IPS-18a (cell line): ENCODE measurements around the gene PRKCG.
A peak's percentile ranks its signal among the peaks of the same experiment; 100 is the strongest.

Experiments used
- H3K27ac ChIP-seq: one replicate; pipeline ENCODE4 v1.5.1; 2013; ENCODE audit warnings: low read length
- H3K27me3 ChIP-seq: one replicate; pipeline ENCODE4 v1.6.1; 2013; ENCODE audit warnings: mild to moderate bottlenecking, low read length; ENCODE audit not compliant: control insufficient read depth, insufficient read depth
- H3K36me3 ChIP-seq: one replicate; pipeline ENCODE4 v1.6.1; 2013; ENCODE audit warnings: low read depth, low read length; ENCODE audit not compliant: control insufficient read depth
- H3K4me1 ChIP-seq: one replicate; pipeline ENCODE4 v1.6.1; 2013; ENCODE audit warnings: low read depth, low read length; ENCODE audit not compliant: control insufficient read depth
- H3K4me3 ChIP-seq: one replicate; pipeline ENCODE4 v1.5.1; 2013; ENCODE audit warnings: low read length
- H3K9ac ChIP-seq: one replicate; pipeline ENCODE4 v1.6.1; 2013; ENCODE audit warnings: mild to moderate bottlenecking, low read length, moderate library complexity
- H3K9me3 ChIP-seq: one replicate; pipeline ENCODE4 v1.6.1; 2013; ENCODE audit warnings: low read depth, low read length; ENCODE audit not compliant: control insufficient read depth

Gene PRKCG

DNA sequence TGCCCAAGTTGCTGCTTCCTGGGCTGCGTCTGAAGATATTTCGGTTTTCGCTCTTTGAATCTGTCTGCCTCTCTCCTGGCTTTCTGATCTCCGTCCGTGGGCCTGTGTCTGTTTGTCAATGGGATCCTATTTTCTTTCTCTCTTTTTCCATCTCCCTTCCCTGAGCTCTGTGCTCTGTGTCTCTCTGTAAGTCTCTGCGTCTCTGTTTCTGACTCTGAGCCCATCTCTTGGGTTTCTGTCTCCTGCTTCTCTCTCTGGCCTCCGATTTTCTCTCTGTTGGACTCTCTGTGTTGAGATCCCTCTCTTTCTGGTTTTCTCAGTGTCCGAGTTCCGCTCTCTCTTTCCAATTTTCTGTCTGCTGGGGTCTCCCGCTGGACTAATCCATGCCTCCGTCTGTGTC lies 1.7 kb downstream of the PRKCG start:
- no peaks in the 10 kb centered on the region for H3K9me3 ChIP-seq
- peaks cover 23% of the 10 kb centered on the region for H3K4me1 ChIP-seq
- H3K4me3 ChIP-seq: peak overlapping the region; percentile 67
- H3K36me3 ChIP-seq: no peaks in the 10 kb centered on the region
- H3K27me3 ChIP-seq: peaks cover 42% of the 10 kb centered on the region
- H3K9ac ChIP-seq: no peak overlapping the region
- H3K27ac ChIP-seq: no peak overlapping the region

DNA sequence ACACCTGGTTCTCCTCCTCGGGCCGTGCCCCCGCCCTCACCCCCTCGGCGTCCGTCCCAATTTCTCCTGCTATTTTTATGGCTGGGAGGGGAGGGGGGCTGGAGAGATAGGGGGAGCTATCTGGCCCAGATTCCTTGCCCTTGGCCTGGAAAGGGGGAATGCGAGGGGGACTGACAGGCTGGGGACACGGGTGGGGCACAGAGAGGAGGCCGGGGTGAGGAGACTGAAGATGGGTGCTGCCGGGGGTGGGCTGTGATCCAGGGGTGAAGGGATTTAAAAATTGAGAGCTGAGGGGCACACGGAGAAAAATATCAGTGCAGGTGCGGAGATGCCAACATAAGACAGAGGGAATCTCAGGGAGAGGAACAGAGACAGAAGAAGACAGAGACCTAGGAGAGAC lies 2.3 kb downstream of the PRKCG start:
- no peaks in the 10 kb centered on the region for H3K9me3 ChIP-seq
- H3K9ac ChIP-seq: no peak overlapping the region
- H3K4me3 ChIP-seq: peak overlapping the region; percentile 67
- H3K27ac ChIP-seq: no peak overlapping the region
- H3K36me3 ChIP-seq: no peaks in the 10 kb centered on the region
- H3K27me3 ChIP-seq: peaks cover 42% of the 10 kb centered on the region
- peaks cover 23% of the 10 kb centered on the region for H3K4me1 ChIP-seq

DNA sequence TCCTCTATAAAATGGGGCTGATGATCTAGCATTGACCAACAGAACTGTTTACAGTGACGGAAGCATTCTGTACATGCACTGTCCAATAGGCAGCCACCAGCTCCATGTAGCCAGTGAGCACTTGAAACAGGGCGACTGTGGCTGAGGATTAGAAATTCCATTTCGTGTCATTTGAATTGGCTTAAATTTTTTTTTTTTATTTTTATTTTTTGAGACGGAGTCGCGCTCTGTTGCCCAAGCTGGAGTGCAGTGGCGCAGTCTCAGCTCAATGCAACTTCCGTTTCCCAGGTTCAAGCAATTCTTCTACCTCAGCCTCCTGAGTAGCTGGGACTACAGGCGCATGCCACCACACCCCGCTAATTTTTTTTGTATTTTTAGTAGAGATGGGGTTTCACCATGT lies 3.0 kb downstream of the PRKCG start:
- no peak overlapping the region for H3K9ac ChIP-seq
- peaks cover 21% of the 10 kb centered on the region for H3K4me1 ChIP-seq
- no peak overlapping the region for H3K4me3 ChIP-seq
- H3K9me3 ChIP-seq: no peaks in the 10 kb centered on the region
- H3K27ac ChIP-seq: no peak overlapping the region
- peaks cover 38% of the 10 kb centered on the region for H3K27me3 ChIP-seq
- no peaks in the 10 kb centered on the region for H3K36me3 ChIP-seq

DNA sequence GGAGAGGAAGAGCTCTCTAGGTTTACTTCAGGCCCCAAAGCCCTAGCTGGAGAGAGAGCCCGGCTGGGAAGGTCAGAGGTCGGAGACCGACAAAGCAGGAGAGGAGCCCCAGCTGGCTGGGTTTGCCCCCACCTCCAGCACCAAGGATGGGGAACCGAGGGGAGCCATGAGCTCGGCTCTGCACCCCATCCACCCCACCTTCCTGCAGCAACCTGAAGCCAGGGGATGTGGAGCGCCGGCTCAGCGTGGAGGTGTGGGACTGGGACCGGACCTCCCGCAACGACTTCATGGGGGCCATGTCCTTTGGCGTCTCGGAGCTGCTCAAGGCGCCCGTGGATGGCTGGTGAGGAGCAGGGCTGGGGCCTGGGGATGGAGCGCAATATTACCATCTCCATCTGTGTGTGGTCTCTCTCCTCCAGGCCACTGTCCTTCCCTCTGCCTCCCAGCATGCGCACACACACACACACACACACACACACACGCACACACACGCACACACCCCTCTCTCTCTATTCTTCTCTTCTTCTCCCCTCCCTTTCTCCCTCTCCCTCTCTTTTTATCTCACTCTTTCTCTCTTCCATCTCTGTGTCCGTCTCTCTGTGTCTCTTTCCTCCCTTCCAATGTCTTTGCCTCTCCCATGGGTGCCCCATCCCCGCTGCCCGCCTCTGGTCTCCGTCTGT lies 10.4 kb downstream of the PRKCG start:
- no peaks in the 10 kb centered on the region for H3K36me3 ChIP-seq
- H3K4me3 ChIP-seq: no peak overlapping the region
- H3K9ac ChIP-seq: no peak overlapping the region
- no peaks in the 10 kb centered on the region for H3K9me3 ChIP-seq
- peaks cover 11% of the 10 kb centered on the region for H3K4me1 ChIP-seq
- peaks cover 3% of the 10 kb centered on the region for H3K27me3 ChIP-seq
- no peak overlapping the region for H3K27ac ChIP-seq

DNA sequence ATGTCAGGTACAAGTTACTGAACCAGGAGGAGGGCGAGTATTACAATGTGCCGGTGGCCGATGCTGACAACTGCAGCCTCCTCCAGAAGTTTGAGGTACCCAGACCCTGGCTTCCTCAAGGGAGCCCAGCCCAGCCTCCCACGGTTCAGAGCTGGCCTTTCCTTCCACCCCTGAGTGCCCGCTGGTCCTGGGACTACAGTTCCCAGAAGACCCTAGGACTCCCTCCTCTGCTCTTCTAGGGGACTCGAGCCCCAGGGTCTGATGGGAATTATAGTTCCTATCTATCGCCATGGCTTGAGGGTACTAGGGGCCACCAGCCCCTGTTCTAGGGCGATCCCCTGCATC lies 11.0 kb downstream of the PRKCG start:
- Histone ChIP-seq H3K36me3 (no peaks in the 10 kb centered on the region), H3K27ac (no peak overlapping the region), H3K4me1 (peaks cover 15% of the 10 kb centered on the region), H3K27me3 (peaks cover 8% of the 10 kb centered on the region), H3K9me3 (no peaks in the 10 kb centered on the region), H3K9ac (no peak overlapping the region), H3K4me3 (no peak overlapping the region)

DNA sequence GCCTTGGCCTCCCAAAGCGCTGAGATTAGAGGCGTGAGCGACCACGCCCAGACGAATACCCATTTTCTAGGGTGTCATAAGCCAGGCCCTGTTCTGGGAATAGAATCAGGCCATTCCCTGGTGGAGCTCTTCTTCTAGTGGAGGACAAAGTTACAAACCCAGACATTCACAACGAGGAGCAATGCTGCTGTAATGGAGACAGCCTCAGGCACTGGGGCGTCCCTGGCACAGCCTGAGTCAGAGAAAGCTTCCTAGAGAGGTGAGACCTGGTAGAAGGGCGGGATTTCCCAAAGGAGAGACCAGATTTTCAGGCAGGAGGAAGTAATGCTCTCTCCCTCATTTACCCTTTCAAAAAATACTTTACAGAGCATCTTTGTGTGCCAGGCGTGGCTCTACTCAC lies 12.7 kb downstream of the PRKCG start:
- H3K4me3 ChIP-seq: no peak overlapping the region
- no peak overlapping the region for H3K27ac ChIP-seq
- no peaks in the 10 kb centered on the region for H3K9me3 ChIP-seq
- no peaks in the 10 kb centered on the region for H3K36me3 ChIP-seq
- H3K4me1 ChIP-seq: peaks cover 18% of the 10 kb centered on the region
- no peak overlapping the region for H3K9ac ChIP-seq
- H3K27me3 ChIP-seq: peaks cover 10% of the 10 kb centered on the region

DNA sequence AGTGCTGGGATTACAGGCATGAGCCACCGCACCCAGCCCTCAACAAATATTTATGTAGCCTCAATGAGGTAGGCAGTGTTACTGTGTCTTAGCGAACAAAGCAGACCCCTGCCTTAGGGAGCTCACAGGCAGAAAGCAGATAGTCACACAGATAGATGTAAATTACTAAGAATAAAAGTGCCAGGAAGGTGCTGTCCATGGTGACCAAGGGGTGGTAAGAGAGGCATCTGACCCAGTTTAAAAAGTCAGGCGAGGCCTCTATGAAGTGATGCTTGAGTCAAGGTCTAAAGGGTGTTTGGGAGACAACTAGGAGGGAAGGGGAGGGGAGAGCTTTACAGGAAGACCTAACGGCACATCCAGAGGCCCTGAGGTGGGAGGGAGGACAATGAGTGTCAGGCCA lies 14.7 kb downstream of the PRKCG start:
- no peak overlapping the region for H3K4me3 ChIP-seq
- H3K27me3 ChIP-seq: peaks cover 10% of the 10 kb centered on the region
- no peaks in the 10 kb centered on the region for H3K36me3 ChIP-seq
- peaks cover 18% of the 10 kb centered on the region for H3K4me1 ChIP-seq
- no peak overlapping the region for H3K27ac ChIP-seq
- H3K9me3 ChIP-seq: no peaks in the 10 kb centered on the region
- H3K9ac ChIP-seq: no peak overlapping the region

DNA sequence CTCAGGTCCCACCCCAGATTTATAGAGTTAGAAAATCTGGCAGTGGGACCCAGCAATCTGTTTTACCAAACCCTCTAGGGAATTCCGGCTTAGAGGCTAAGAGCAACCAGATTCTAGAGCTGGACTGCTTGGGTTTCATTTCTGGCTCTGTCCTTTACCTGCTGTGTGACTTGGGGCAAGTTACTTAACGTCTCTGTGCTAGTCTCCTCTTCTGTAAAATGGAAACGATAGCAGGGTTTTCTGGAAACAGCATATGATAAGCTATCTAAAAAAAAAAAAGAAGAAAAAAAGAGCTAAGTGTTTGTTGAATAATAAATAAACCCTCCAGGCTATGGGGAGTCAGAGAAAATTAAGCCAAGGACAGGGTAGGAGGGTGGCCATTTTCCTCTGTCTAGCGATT lies 15.5 kb downstream of the PRKCG start:
- Histone ChIP-seq H3K9me3 (no peaks in the 10 kb centered on the region), H3K4me1 (peaks cover 18% of the 10 kb centered on the region), H3K27ac (no peak overlapping the region), H3K9ac (no peak overlapping the region), H3K36me3 (no peaks in the 10 kb centered on the region), H3K4me3 (no peak overlapping the region), H3K27me3 (peaks cover 10% of the 10 kb centered on the region)

DNA sequence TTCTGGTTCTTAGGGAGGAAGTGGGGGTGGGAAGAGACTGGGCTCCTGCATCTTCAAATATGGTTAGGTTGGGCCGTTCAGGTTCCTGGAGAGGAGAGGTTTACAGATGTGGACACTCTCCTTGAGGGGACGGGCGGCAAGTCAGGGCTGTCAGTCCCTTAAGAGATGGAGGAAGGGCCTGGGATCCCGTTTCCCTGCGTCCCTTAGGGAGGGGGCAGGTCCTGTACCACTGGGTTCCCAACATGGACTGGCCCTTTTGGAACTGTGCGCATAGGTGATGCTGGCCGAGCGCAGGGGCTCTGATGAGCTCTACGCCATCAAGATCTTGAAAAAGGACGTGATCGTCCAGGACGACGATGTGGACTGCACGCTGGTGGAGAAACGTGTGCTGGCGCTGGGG lies 16.2 kb downstream of the PRKCG start:
- Histone ChIP-seq H3K9ac (peak overlapping the region; percentile 52), H3K4me3 (peak overlapping the region; percentile 71)

DNA sequence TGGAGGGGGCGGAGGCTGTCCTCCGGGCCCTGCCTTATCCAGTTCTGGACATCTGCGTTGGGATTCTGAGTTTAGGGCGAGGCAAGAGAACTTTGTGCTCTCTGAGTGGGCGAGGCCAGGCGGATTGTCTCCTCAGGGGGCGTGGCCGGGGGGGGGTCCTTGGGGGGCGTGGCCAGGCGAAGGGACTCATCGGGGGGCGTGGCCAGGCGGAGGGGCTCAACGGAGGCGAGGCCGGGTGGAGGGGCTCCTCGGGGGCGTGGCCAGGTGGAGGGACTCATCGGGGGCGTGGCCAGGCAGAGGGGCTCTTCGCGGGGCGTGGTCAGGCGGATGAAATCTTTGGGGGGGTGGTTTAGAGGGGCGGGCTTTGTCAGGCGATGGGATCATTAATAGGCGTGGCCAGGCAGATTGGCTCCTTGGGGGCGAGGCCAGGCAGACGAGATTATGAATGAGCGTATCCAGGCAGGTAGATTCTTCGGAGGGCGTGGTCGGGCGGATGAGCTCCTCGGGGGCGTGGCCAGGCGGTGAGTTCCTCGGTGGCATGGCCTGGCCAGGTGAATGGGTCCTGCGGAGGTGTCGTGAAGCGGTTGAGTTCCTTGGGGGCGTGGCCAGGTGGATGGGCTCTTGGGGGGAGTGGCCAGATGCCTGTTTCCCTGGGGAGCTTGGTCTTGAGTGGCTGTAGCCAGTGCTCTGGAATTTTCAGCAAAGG lies 16.8 kb downstream of the PRKCG start:
- no peaks in the 10 kb centered on the region for H3K9me3 ChIP-seq
- peak overlapping the region; percentile 71 for H3K4me3 ChIP-seq
- H3K27ac ChIP-seq: no peak overlapping the region
- peaks cover 18% of the 10 kb centered on the region for H3K4me1 ChIP-seq
- H3K27me3 ChIP-seq: peaks cover 10% of the 10 kb centered on the region
- H3K9ac ChIP-seq: peak overlapping the region; percentile 52
- H3K36me3 ChIP-seq: no peaks in the 10 kb centered on the region

More for the DNA sequence above, 16.2 kb downstream of the PRKCG start:
- Histone ChIP-seq H3K9me3 (no peaks in the 10 kb centered on the region), H3K27ac (no peak overlapping the region), H3K4me1 (peaks cover 18% of the 10 kb centered on the region), H3K36me3 (no peaks in the 10 kb centered on the region), H3K27me3 (peaks cover 10% of the 10 kb centered on the region)

DNA sequence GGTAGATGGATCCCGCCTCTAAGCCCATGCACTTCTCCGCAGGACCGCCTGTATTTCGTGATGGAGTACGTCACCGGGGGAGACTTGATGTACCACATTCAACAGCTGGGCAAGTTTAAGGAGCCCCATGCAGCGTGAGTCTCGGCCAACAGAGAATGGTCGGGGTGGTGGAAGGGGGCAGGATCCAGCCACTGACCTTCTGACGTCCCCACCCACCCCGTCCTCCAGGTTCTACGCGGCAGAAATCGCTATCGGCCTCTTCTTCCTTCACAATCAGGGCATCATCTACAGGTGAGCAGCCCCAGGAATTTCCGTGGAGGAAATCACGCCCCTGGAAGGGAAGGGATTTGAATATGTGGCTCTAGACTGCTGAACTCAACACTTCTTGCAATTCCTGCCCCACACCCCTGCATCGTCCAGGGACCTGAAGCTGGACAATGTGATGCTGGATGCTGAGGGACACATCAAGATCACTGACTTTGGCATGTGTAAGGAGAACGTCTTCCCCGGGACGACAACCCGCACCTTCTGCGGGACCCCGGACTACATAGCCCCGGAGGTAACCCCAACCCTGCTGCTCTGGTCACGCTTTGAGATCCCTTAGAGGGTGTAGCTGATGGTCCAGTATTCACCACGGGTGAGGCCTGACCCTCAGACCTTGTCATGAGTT lies 18.3 kb downstream of the PRKCG start:
- H3K27ac ChIP-seq: no peak overlapping the region
- H3K4me1 ChIP-seq: peaks cover 22% of the 10 kb centered on the region
- no peak overlapping the region for H3K4me3 ChIP-seq
- H3K27me3 ChIP-seq: peaks cover 17% of the 10 kb centered on the region
- no peaks in the 10 kb centered on the region for H3K9me3 ChIP-seq
- H3K36me3 ChIP-seq: no peaks in the 10 kb centered on the region
- H3K9ac ChIP-seq: no peak overlapping the region
